HG02798 (cell line): ENCODE results near the gene PDCD6IP.
A peak's percentile ranks its signal among the peaks of the same experiment; 100 is the strongest.

Experiments used
- ATAC-seq: cut with Tn5 transposase; IDR thresholded peaks from one replicate; pipeline ENCODE4 v1.9.1; 2021; ENCODE audit warnings: mild to moderate bottlenecking; ENCODE audit not compliant: unreplicated experiment, poor library complexity

The PDCD6IP gene

DNA sequence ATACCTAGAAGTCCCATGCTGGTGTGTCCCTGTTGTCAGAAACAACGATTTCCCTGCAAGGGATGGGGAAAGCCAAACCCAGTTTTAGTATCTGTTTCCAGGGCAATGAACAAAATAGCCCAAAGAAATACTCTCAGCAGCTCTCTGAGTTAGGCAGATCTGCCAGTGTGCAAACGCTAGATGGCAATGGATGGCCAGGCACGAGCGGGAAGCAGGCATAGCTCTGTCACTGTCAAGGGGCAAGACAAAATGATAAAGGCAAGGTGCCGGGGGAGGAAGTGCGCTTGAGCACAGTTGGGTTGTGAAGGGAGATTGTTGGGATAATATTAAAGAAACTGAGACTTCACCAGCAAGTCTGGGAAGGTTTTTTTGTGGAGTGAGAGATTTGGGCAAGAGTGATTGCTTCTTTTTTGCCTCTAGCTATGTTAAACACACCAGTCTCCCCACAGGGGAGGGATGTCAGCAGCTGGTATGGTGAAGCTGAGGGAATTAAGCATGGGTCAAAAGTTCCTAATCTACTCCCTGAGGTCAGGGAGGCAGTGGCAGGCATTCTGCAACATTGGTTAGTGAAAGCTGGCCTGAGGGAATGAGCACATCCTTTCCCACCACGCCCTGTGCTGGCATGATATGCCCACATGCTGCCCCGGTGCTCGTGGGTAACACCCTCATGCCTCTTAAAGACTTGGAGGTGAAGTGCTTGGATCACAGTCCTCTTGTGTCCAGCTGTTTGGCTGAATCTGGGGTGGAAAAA is 117.5 kb downstream of the PDCD6IP start:
- ATAC-seq = peak; percentile 73

- no peak for ATAC-seq
These were observed 119.8 kb downstream of the PDCD6IP start for GRCh38 chr3:33918126-33918756.
